NCI-H2107 (cell line): ENCODE data around the gene CPEB1.
"Not testable (repeated sequence)": the region's sequence is repeated elsewhere in the genome, so short reads cannot be mapped to it uniquely, and the experiment has no call there.

Experiments
- DNase-seq: peaks from one replicate; lab custom pipeline; 2025; lab: John Stamatoyannopoulos, UW

CPEB1 gene

DNA sequence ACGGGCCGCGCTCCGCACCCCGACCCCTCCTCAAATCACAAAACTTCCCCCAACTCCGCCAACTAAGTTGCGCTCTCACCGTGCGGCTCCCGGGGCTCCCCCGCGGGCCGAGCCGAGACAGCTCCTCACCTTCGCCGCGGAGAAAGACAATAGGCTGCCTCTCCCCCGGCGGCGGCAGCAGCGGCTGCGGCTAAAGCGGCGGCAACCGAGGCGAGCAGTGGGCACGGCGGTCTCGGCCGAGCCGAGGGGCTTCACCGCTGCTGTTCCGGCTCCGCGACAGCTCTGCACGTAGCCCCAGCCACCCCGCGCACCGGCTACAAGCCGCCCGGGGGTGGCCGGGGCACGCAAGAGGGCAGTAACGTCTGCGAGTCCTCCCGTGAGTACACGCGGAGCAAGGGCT is 133.6 kb downstream of the CPEB1 start:
- DNase-seq = not testable (repeated sequence)

DNA sequence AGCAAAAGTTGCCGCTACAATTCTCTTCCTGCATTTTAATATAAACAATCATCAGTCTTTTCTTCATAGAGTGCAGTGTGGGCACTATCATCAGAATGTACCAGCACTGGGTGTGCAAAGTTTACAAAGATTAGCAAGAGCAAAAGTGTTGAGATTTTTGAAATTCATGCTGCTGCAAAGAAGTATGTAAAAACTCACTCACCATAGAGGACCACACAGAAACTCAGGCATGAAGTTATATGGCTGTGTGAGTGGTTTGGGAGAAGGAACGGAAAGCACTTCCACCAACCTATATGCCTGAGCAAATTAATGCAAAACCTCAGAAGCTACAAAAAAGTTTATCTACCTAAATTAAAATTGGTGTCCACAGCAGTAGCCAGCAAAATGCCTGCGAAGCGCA is 139.5 kb downstream of the CPEB1 start:
- DNase-seq = not testable (repeated sequence)

DNA sequence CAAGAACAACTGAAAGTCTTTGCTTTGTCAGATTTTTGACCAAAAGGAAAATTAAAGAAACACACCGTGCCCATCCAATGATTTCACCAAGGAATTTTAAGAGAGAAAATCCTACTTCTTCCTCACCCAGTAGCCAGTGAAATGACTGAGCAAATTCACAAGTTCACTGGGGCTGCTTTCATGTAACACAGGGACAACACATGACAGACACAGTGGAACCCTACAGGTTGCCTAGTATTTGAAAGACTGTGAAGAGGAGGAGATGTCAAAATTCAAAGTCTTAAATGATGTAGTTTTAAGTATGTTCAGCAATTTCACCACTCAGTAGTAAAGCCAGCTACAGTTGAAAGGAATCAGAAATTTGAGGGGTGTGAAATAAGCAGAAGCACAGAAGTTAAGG is 140.1 kb downstream of the CPEB1 start:
- DNase-seq = not testable (repeated sequence)

DNA sequence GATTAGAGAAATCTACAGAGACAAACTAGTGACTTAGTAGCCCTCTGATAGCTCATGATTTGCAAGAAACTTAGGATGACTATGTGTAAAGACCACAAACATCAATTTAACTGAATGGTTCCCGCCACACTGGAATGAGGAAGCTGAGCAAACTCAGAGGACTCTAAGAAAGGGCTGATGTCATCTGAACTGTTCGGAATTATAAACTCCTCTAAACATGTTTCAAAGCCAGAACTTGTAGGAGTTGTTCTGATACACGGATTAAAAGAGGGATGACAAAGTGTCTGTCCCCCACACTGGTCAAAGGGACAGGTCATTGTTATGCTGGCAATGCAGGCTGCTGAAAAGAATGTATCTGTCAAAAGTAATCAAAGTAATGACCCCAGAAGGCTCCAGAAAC is 141.3 kb downstream of the CPEB1 start:
- not testable (repeated sequence) for DNase-seq

DNA sequence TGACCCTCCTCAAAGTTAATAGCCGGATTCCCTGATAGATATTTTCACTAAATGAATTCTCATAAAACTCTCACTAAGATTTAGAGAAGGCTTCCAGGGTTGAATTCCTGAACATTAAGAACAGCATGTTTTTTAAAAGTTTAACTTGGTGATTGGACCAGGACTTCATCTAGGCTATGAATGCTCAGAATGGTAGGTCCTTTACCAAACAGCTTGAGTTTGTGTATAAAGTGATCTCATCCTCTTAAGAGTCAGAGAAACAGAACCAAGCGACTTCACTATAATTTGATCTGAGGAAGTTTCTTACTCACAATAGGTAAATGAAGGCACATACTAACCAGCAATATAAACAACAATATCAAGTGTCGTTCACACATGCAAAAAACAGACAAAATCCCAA is 143.1 kb downstream of the CPEB1 start:
- not testable (repeated sequence) for DNase-seq

DNA sequence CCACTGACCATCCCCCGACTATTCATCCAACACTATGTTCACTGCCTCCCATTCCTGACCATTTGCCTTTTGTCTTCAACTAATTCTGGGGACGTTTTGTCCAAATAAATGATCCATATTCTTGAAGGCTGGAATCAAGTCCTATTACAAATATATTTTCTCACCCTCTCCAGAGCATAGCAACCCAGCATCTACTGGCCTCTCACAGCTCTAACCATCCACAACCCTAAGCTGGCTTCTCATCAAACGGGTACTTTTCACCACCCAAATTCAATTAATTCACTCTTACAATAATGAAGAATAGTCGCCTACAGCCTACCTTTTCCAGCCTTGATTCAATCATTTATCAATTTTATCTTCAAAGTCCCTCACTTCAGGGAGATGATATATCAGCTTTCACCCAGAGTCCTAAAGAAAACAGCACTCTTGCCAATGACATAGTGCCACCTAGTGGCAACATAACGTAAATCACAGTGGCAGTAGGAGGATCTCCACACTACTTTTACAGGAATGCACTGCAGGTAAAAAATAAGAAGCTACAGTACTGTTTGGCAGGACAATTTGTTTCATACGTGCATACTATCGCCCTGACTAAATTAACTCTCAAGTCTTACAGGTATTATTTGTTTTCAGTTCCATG is 144.3 kb downstream of the CPEB1 start:
- DNase-seq = not testable (repeated sequence)

DNA sequence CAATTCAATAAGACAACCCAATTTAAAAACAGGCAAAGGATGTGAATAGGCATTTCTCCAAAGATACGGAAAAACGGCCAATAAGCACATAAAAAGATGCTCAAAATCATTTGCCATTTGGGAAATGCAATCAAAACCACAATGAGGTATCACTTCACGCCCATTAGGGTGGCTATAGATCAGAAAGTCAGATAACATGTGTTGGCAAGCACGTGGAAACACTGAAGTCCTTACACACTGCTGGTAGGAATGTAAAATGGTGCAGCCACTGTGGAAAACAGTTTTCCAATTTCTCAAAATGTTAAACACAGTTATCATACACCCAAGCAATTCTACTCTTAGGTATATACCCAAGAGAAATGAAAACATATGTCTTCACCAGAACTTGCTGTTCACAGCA is 146.4 kb downstream of the CPEB1 start:
- not testable (repeated sequence) for DNase-seq

DNA sequence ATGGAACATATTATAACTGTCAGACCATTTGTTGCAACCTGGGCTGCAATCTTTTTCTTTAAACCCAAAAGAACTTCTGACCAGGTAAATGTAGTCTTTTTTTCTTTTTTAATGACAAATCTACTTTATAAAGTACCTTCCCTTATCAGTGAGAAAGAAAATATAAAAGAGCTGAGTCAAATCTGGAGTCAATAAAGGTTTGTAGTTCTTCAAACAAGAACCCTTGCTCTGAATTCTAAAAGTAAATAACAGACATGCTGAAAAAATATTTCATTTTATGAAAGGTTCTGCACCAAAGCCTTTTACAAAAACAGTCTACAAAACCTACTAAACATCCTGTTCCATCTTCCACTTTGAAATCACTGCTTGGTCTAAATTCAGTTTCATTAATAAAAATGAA is 149.2 kb downstream of the CPEB1 start:
- DNase-seq = not testable (repeated sequence)
